Measurements from ENCODE around the gene TLE1. TPM values are rescaled to one million over a fixed set of nuclear protein-coding genes. Genes with fewer than 3 reads are reported as not detected.

The TLE1 gene
- total and polyA plus RNA-seq, 2 of the 4 experiments (the other 2 are of a cell fraction), result 36.0 to 51.0 TPM

GRCh38 chr9:81687521-81688261 is 1.7 kb downstream of the TLE1 start (continued):
- no peak for TF ChIP-seq ELK1 (IDR thresholded peaks at IDR 0.05; ENCODE audit: borderline replicate concordance, low read depth, low read length)

Measured in IMR-90 (cell line).